ENCODE results near the gene MSRB1. TPM values are rescaled to one million over a fixed set of nuclear protein-coding genes. Genes with fewer than 3 reads are reported as not detected.

The MSRB1 gene, protein sequence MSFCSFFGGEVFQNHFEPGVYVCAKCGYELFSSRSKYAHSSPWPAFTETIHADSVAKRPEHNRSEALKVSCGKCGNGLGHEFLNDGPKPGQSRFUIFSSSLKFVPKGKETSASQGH
- total RNA-seq (2014; rRNA removed; shearing (Covaris generic)): 72.3 and 79.3 TPM in 2 replicates

DNA sequence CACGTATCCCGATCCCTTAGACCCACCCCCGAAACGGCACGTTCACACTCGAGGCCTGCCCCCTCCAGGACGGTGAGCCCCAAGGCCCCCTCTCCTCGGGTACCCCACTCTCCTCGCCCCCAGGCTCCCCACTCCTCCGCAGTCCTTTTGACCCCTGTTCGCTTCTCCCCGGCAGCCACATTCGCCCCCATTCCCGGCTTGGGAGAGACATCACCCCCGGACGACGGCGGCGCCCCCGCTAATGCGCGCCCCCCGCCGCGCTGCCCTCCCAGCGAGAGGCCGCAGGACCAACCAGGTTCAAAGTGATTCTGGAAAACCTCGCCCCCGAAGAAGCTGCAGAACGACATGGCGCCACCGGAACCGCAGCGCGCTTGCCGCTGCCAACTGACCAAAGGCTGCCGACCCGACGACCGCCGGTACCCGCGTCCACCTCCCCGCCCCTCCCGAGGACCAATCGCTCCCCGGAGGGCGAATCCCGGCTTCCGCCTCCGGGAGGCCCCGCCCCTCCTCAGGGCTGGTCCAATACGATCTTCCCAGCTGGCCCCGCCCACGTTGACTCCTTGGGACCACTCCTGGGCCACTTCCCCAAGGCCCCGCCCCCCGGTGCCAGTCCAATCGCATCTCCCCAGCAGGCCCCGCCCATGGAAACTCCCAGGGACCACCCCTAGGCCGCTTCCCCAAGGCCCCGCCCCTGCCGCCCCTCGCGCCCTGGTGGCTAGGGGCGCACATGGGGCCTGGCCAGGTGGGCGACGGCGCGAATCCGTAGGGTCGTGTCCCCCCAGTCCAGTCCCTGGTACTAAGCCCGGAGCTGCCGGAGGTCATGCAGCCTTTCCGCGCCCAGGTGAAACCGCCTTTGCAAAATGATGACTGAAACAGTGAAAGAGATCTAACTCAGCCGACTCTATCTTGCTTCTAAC, at the start of gene MSRB1:
TSS of gene MSRB1 (minus strand) at position 390 of the 917 bp plus-strand sequence. CDS start at position 347, 43 bp downstream.
- peak; percentile 99 for DNase-seq (ENCODE audit: low spot score)
- in situ Hi-C loops (cut with HindIII; ENCODE audit: low sequenced_read_pairs): no loop called here

DNA sequence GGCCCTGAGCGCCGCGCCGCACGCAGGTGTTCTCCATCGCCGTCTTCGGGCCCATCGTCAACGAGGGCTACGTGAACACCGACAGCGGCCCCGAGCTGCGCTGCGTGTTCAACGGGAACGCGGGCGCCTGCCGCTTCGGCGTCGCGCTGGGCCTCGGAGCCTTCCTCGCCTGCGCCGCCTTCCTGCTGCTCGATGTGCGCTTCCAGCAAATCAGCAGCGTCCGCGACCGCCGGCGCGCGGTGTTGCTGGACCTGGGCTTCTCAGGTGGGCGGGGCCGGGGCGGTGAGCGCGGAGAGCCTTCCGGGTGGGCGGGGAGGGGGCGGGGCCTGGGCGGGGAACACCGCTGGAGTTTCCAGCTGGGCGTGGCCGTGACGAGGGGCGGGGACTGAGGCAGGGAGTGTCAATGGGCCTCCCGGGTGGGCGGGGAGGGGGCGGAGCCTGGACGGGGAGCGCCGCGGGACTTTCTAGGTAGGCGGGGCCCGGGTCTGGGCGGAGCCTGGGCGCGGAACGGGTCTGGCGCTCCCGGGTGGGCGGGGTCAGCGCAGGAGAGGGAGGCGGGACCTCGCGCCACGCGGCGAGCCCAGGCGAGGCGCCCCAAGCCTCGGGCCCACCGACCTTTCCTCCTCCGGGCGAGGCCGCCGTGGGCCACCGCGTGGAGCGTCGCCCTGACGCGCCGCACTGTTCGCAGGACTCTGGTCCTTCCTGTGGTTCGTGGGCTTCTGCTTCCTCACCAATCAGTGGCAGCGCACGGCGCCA, 49.1 kb upstream of the MSRB1 start:
- in situ Hi-C loops (cut with HindIII; ENCODE audit: low sequenced_read_pairs): no loop called here

DNA sequence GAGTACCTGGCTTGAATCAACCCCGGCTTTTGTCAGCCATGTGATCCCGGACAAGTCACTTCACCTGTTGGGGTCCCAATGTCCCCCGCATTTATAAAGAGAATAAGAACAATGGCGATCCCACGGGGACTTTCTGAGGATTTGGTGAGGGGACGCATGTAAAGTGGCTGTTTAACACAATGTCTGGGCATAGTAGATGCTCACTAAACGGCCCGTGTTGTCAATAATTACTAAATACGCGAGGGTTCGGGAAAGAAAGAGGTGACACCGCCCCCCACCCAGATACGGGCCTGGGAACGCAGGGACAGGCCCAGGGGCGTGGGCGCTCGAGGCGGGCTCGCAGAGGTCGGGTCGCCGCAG, 48.6 kb upstream of the MSRB1 start:
- in situ Hi-C loops (cut with HindIII; ENCODE audit: low sequenced_read_pairs): no loop called here
- DNase-seq (ENCODE audit: low spot score): no peak

More for the DNA sequence above, 49.1 kb upstream of the MSRB1 start:
- DNase-seq (ENCODE audit: low spot score): peak; percentile 78

DNA sequence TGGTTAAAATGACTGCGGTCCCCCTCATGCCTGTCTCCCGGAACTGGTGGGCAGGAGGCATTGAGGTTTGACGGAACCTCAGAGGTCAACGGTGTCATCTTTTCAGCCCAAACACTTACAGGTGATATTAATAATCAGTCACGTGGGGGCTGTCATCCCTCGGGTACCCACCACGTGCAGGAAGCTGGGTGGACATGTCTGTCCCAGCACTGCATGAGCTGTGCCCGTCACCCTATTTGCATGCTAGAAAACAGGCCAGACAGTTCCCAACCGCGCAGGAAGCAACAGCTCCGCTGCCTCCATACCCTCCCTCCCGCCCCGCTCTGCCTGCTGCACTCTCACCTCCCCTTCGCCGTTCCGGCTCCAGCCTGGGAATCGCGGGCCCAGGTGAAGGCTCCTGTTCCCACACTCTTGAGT, 48.1 kb upstream of the MSRB1 start:
- in situ Hi-C loops (cut with HindIII; ENCODE audit: low sequenced_read_pairs): no loop called here
- peak; percentile 38 for DNase-seq (ENCODE audit: low spot score)

DNA sequence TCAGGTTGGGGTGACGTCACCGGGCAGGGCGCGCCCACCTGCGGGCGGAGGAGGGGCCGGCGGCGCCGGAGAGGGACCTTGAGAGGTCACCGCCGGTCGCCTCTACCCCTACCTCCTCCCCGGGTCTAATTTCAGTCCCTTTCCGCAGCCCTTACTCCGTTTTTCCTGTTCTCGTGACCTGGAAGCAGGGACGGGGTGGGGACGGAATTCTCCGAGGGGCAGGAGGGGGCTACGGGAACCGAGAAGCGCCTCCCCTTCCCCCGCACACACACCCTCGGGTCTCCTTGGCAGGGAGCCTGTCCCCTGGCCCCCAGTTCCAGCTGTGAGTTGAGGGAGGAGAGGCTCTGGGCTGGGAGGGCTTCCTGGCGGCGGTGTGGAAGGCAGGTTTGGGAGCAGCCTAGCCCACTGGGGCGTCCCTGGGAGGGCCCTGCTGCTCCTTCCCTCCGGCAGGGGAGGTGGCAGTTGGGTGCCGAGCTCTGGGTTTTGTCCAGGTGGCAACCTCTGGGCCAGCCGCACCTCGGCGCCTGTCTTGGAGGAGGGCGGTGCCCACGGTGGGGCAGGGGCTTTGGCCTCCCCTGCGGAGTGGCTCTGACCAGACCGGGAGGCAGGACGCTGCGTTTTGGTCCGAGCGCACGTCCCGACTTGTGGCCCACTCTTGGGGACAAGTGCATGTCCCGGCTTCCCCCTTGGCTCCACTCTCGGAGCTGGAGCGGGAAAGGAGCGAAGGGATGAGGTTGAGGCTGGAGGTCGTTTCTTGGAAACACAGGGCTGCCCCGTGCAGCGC, 47.5 kb upstream of the MSRB1 start:
- in situ Hi-C loops (cut with HindIII; ENCODE audit: low sequenced_read_pairs): no loop called here
- DNase-seq (ENCODE audit: low spot score): peak; percentile 57

DNA sequence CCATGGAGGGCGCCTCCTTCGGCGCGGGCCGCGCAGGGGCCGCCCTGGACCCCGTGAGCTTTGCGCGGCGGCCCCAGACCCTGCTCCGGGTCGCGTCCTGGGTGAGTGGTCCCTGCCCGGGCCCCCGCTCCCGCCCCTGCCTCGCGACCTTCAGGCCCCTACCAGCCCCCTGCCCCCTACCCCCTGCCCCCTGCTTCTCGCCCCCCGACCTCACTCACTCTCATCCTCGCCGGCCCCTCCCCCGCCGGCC, 47.0 kb upstream of the MSRB1 start:
- no peak for DNase-seq (ENCODE audit: low spot score)
- in situ Hi-C loops (cut with HindIII; ENCODE audit: low sequenced_read_pairs): no loop called here

DNA sequence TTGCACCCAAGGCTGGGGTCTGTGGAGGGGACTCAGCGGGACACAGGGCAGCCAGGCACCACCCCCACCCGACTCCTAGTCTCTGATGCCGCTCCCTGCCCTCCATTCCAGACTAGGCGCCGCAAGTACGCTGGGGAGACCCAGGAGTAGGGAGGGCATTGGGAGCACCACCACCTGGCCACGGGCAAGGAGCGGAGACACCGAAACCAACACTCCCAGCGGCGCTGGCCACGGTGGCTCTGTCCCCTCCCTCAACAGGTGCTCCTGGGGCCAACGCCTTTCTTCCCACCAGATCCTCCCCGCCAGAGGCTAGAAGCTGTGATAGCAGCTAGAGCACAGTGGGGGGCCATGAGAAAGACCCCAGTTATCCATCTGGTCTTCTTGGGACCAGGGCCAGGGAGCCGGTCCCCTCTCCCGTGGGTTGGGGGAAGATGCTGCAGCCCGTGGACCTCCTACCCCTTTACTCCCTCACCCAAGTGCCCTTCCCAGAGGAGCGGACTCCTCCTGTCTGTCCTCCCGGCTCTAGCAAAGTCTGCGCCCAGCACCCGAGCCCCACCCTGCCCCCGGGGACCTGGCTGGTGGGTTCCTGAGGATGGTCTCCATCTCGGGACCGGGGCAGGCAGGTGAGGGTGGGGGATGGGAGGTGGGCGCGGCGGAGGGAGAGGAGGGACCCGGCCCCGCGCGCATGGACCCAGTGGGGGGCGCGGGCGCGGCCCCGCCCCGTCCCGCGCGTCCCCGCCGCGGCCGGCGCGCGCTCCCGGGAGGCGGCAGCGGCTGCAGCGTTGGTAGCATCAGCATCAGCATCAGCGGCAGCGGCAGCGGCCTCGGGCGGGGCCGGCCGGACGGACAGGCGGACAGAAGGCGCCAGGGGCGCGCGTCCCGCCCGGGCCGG, 46.5 kb upstream of the MSRB1 start, which contains the start of gene SYNGR3:
TSS of gene SYNGR3 (plus strand) at position 762 of the 892 bp plus-strand sequence. CDS start 133 bp downstream, outside the sequence.
- no peak for DNase-seq (ENCODE audit: low spot score)
- in situ Hi-C loops (cut with HindIII; ENCODE audit: low sequenced_read_pairs): no loop called here

DNA sequence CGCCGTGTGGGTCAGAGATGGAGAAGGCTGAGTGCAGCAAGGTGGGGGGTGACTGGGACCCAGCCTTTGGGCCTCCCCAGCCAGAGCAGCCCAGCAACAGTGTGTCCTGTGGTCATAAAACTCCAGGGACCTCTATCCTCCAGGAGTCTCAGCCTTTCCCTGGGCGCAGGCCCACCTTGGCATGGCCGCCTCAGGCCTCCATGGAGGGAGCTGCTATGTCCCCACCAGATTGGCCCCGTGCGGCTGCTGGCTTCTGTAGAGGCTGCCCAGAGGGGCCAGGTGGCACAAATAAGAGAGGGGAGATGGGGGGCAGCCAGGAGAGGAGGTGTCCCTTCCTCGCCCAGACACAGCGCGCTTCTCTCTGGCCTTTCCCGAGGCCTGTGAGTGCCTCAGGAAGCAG, 44.2 kb upstream of the MSRB1 start:
- no peak for DNase-seq (ENCODE audit: low spot score)
- in situ Hi-C loops (cut with HindIII; ENCODE audit: low sequenced_read_pairs): no loop called here

DNA sequence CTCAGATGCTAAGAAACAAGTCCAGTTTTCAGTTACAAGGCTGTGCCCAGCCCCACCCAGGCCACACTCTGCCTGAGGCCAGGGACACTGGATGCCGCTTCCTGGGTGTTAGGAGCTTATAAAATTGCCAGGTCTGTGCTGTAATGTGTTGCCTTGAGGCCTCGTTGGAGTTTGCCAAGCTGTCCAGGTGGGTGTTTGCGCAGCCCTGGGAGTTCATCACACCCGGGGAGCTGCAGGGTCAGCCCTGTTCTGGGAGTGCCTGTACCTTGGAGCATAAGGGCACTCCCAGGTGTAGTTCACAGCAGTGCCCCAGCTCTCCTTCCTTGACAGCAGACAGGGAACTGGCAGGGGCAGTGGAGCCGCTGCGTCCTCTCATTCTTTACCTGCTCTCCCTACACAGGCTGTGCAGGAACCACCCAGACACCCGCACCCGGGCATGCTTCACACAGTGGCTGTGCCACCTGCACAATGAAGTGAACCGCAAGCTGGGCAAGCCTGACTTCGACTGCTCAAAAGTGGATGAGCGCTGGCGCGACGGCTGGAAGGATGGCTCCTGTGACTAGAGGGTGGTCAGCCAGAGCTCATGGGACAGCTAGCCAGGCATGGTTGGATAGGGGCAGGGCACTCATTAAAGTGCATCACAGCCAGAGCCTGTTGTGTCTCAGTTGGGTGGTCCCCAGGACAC, 42.6 kb upstream of the MSRB1 start:
- in situ Hi-C loops (cut with HindIII; ENCODE audit: low sequenced_read_pairs): no loop called here
- no peak for DNase-seq (ENCODE audit: low spot score)

DNA sequence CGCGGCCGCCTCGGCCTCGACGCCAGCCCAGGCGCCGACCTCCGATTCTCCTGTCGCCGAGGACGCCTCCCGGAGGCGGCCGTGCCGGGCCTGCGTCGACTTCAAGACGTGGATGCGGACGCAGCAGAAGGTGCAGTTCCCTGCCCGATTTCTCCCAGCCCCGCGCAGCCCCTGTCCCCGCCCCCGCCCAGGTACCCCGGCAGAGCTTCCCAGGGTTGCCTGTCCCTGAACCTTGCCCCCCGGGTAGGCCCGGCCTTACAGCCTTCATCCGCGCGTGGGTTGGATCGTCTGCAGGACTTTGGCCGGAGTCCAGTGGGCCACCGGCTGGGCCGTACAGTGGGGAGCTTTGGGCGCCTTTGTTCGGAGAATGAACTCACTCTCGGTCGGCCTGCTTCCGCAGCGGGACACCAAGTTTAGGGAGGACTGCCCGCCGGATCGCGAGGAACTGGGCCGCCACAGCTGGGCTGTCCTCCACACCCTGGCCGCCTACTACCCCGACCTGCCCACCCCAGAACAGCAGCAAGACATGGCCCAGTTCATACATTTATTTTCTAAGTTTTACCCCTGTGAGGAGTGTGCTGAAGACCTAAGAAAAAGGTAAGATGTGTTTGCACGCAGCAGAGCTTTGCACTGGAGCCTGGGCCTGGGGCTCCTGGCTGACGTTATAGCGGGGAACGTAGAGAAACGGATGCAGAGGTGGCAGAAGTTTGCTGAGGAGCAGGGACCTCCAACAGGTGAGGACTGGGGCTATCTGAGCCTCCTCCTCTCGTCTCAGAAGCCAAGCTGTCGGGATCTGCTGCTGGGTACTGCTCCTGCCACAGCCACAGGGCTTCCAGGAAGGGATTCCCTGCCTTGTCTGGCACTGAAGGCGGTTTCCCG, 41.6 kb upstream of the MSRB1 start:
- no peak for DNase-seq (ENCODE audit: low spot score)
- in situ Hi-C loops (cut with HindIII; ENCODE audit: low sequenced_read_pairs): no loop called here

DNA sequence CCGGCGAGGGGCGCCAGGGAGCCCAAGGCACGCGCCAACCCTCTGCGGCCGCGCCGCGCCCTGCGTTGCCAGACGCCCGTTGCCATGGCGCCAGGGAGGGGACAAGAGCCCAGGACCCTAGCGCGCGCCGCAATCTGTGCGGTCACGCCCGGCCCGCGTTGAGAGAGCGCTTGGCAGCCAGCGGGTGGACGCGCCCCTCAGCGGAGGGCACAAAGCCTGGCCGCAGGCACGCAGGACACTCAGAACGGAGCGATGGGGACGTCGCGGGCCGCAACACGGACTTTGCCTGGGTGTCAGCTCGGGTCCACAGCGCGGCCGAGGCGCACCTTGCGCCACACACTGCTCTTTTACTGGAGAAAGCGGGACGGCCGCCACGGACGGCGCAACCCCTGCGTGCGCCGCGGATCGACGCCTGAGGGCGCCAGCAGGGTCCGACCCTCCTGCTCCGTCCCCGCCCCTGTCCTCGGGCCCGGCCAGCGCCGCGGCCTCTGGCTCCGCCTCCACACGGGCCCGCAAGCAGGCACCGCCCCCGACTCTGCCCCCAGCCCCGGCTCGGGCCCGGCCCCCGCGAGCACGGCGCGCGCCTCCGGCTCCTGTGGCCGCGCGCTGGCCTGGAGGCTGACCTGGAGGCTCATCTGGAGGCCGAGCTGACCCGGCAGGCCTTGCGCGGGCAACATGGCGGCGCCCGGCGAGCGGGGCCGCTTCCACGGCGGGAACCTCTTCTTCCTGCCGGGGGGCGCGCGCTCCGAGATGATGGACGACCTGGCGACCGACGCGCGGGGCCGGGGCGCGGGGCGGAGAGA, 40.7 kb upstream of the MSRB1 start, which contains the start of gene GFER:
TSS of gene GFER (plus strand) at position 650 of the 803 bp plus-strand sequence. CDS start at position 676, 26 bp downstream.
- DNase-seq (ENCODE audit: low spot score): peak; percentile 86
- in situ Hi-C loops (cut with HindIII; ENCODE audit: low sequenced_read_pairs): no loop called here

DNA sequence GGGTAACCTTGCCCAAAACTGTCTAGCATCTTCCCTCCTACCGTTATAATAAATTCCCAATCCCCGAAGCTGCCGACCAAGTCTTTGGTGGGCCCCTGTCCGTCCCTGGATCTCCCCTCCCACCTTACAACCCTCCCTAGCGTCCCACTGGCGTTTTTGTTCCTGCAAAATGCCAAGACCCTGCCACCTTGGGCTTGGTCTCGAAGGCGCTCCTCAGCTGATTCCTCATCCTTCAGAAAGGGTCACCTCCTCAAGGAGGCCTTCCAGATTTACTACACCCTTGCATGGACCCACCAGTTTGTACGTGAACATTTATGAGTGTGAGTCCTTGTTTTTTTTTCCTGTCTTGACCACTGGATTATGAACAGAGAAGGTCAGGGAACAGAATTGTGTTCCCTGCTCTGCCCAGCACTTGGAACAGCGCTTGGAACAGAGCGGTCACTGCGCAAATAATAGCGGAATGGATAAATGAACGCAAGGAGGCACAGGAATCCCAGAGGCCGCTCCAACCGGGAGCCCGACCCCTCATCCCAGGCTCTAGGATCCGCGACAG, 40.1 kb upstream of the MSRB1 start:
- DNase-seq (ENCODE audit: low spot score): no peak
- in situ Hi-C loops (cut with HindIII; ENCODE audit: low sequenced_read_pairs): no loop called here

DNA sequence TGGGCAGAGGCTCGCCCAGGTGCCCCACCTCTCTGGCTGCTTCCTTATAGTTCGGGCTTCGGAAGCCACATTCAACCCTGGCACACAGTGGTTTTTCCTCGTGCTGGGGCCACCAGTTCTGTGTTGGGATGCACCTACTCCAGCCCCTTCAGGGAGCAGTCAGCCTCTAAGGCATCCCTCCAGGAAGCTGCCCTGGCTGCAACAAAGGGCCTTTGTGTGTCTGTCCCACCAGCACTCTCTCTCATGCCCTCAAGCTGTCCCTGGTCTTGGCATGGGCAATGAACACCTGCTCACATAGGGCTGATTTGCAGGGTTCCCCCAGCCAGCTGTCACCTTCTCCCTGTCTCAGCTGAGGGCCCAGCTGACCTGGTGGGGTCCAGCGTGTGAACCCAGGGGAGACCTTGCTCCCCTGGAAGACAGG, 39.0 kb upstream of the MSRB1 start:
- no peak for DNase-seq (ENCODE audit: low spot score)
- in situ Hi-C loops (cut with HindIII; ENCODE audit: low sequenced_read_pairs): no loop called here

DNA sequence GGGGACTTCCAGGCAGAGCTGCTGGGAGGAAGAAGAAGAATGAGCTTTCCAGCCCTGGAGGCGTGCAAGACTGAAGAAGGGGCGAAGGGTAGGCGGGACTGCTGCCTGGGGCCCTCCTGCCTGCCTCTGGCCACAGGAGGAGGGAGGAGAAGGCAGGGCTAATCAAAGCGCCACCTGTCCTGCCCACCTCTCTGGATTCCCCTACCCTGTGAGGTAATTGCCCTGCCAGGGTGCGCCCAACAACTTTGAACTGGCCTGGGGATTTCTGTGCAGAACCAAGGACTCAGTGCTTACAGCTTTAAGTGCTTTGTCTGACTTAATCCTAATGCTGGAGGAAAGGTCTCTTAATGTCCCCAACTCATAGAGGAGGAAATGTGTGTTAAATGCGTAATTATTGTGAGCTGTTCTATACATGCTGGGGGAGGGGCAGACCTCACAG, 38.4 kb upstream of the MSRB1 start, which contains the start of gene NOXO1:
TSS of gene NOXO1 (minus strand) at position 72 of the 439 bp plus-strand sequence. CDS start 290 bp downstream, outside the sequence.
- in situ Hi-C loops (cut with HindIII; ENCODE audit: low sequenced_read_pairs): no loop called here
- DNase-seq (ENCODE audit: low spot score): no peak

DNA sequence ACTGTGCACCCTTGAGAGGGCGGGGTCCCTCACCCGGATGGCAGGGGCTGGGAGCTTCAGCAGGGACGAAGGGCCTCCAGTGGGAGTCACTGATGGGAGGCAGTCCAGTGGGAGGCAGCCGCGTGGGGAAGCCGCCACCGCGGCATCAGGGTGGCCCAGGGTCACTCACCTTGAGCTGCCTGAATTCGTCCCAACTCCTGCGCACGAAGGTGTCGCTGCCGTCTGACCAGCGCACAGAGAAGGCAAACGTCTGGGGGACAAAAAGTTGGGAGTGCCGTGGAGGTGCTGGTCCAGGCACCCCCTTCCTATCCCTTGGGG, 37.7 kb upstream of the MSRB1 start:
- no peak for DNase-seq (ENCODE audit: low spot score)
- in situ Hi-C loops (cut with HindIII; ENCODE audit: low sequenced_read_pairs): no loop called here

Measured in G401 (cell line).